OCI-LY7 (cell line): ENCODE measurements around the gene TGM4. TPM values are rescaled to one million over a fixed set of nuclear protein-coding genes. Genes with fewer than 3 reads are reported as not detected.

Experiments used
- BruUV-seq: library from RNA; stranded (reverse); fragments of 400-500 nt; replicated peaks from 2 replicates; lab custom pipeline; 2021; lab: Mats Ljungman, UMichigan
- CTCF ChIA-PET: fragments of 300-600 bp; sonication (Branson Sonifier 250); formaldehyde crosslinking; loops from one replicate; lab custom pipeline; 2022; ENCODE audit warnings: antibody characterized with exemption; ENCODE audit not compliant: unreplicated experiment; lab: Charles Lee
- POLR2A ChIA-PET: fragments of 300-600 bp; sonication (Branson Sonifier 250); formaldehyde crosslinking; loops from one replicate; lab custom pipeline; 2022; ENCODE audit warnings: antibody characterized with exemption; lab: Charles Lee
- DNase-seq: peaks from one replicate; pipeline ENCODE4 v3.0.0-alpha.2; 2015; ENCODE audit warnings: low spot score
- H2AFZ ChIP-seq: fragments of 200-600 bp; sonication (generic), shearing (Covaris generic); 2 replicates; pipeline ENCODE4 v1.6.1; 2014; ENCODE audit warnings: mild to moderate bottlenecking, antibody characterized with exemption, low read length, moderate library complexity
- H3K27ac ChIP-seq: fragments of 200-600 bp; sonication (generic); 2 replicates; pipeline ENCODE4 v1.5.1; 2014; ENCODE audit warnings: mixed run types, low read depth, mild to moderate bottlenecking, moderate library complexity, low read length, inconsistent platforms; ENCODE audit not compliant: poor library complexity, severe bottlenecking
- H3K36me3 ChIP-seq: fragments of 200-600 bp; sonication (generic); 2 replicates; pipeline ENCODE4 v1.6.1; 2014; ENCODE audit warnings: mild to moderate bottlenecking, antibody characterized with exemption, low read length, moderate library complexity, mixed read lengths; ENCODE audit not compliant: insufficient read depth
- H3K4me1 ChIP-seq: fragments of 200-600 bp; sonication (generic); 2 replicates; pipeline ENCODE4 v1.5.1; 2014; ENCODE audit warnings: mild to moderate bottlenecking, low read length; ENCODE audit not compliant: insufficient read depth, poor library complexity, severe bottlenecking
- H3K4me2 ChIP-seq: fragments of 200-600 bp; sonication (generic); 2 replicates; pipeline ENCODE4 v1.6.1; 2014; ENCODE audit warnings: mild to moderate bottlenecking, low read length
- H3K4me3 ChIP-seq: fragments of 200-600 bp; sonication (generic); 2 replicates; pipeline ENCODE4 v1.5.1; 2014; ENCODE audit warnings: mild to moderate bottlenecking, low read depth, low read length; ENCODE audit not compliant: poor library complexity, severe bottlenecking
- H3K79me2 ChIP-seq: fragments of 200-600 bp; sonication (generic); 2 replicates; pipeline ENCODE4 v1.6.1; 2016; ENCODE audit warnings: low read depth, mild to moderate bottlenecking, low read length, moderate library complexity, mixed read lengths; ENCODE audit not compliant: insufficient read depth
- H3K9me2 ChIP-seq: fragments of 200-600 bp; sonication (generic); 2 replicates; pipeline ENCODE4 v1.6.1; 2016; ENCODE audit warnings: mild to moderate bottlenecking, low read length, mixed read lengths; ENCODE audit not compliant: insufficient read depth
- H3K9me3 ChIP-seq: fragments of 200-600 bp; sonication (generic); 2 replicates; pipeline ENCODE4 v1.6.1; 2014; ENCODE audit warnings: mild to moderate bottlenecking, mixed run types, low read length, mixed read lengths
- H4K20me1 ChIP-seq: fragments of 200-600 bp; sonication (generic); 2 replicates; pipeline ENCODE4 v1.6.1; 2014; ENCODE audit warnings: mild to moderate bottlenecking, antibody characterized with exemption, low read length, moderate library complexity, mixed read lengths; ENCODE audit not compliant: insufficient read depth
- EZH2phosphoT487 ChIP-seq: fragments of 200-600 bp; sonication (generic); IDR thresholded peaks from 2 replicates; pipeline ENCODE4 v1.6.1; 2018; ENCODE audit warnings: low read depth, borderline replicate concordance, mild to moderate bottlenecking, mixed run types, antibody characterized with exemption, low read length, moderate library complexity, mixed read lengths
- intact Hi-C: fragments of 100-400 bp; cut with micrococcal nuclease; formaldehyde crosslinking; loops from one replicate; pipeline ENCODE4 v1.10.0; 2022; ENCODE audit not compliant: unreplicated experiment
- total RNA-seq, 2 experiments: library from RNA; depleted of rRNA in 1 of 2; stranded (reverse); fragments of >200 nt in 1 of 2; shearing (Covaris generic) in 1 of 2; gene quantifications; 2 replicates each; pipeline ENCODE4 v1.2.3, GENCODE V29; 2014 to 2022
- TF ChIP-seq, protein P1 (sequence below): fragments of 200-600 bp; sonication (generic); conservative IDR thresholded peaks from 2 replicates; pipeline ENCODE4 v1.5.1; 2014; ENCODE audit warnings: mild to moderate bottlenecking, antibody characterized with exemption, low read length, moderate library complexity, mixed read lengths

Gene TGM4
- total RNA-seq, 2 experiments from 2014 or later = not detected

DNA sequence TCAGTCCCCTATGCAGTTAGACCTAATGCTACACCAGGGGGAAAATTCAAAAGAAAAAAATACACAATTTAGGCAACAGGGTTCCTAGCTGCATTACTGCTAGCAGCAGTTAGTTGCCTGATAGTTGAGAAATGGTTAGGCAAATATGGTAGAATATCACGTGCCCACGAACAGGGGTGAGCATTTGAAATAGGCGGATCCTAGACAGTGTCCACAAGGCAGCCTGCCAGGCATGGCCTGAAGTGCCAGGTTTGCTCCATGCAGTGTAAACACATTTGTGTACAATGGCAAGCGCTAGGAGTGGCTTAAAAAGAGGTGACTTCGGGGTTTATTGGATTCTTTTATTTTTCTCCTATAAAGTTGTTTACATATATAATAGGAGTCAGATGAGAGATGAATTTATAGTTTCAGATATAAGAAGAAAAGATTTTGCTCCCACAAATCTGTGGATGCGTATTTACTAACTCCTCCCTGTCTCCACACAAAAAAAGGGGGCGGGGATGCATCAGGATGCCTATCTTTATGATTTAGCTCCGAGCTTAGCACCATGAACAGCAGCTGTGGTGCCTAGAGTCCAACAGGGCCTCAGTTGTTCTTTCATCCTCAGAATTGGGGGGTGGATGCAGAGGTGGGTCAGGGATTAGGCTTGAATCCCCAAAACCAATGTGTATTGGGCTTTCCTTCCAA, 3.9 kb upstream of the TGM4 start:
- CTCF ChIA-PET = no interaction called here
- no TSS peak for BruUV-seq
- H3K4me1 ChIP-seq = no peaks in the 10 kb centered on the region

DNA sequence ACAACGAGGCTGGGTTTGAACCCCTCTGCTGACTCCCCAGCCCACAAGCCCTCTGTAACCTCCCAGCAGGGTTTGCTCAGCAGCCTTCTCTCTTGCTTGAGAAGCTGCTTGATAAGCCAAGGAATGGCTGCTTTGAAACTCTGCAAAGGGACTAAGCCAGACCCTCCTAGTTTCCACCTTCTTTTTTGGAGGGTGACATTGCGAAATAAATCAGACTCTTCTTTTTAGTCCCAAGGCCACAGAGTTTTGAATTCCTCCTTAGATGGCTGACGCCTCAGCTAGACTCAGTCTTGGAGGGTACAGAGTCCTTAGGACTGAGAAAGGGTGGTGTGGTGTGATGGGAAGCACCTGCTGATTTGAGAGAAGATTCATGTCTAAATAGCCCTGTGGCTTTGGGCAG, 1.2 kb downstream of the TGM4 start:
- Histone ChIP-seq H3K4me2 (no peak overlapping the region), H2AFZ (no peak overlapping the region), H3K4me3 (no peak overlapping the region), H3K27ac (no peak overlapping the region), H3K9me3 (no peaks in the 10 kb centered on the region), H3K4me1 (no peaks in the 10 kb centered on the region), H4K20me1 (no peaks in the 10 kb centered on the region), H3K36me3 (no peaks in the 10 kb centered on the region), H3K79me2 (no peaks in the 10 kb centered on the region), H3K9me2 (no peaks in the 10 kb centered on the region)
- intact Hi-C loops = no loop called here
- no peak for TF ChIP-seq EZH2phosphoT487
- TF ChIP-seq, protein P1, sequence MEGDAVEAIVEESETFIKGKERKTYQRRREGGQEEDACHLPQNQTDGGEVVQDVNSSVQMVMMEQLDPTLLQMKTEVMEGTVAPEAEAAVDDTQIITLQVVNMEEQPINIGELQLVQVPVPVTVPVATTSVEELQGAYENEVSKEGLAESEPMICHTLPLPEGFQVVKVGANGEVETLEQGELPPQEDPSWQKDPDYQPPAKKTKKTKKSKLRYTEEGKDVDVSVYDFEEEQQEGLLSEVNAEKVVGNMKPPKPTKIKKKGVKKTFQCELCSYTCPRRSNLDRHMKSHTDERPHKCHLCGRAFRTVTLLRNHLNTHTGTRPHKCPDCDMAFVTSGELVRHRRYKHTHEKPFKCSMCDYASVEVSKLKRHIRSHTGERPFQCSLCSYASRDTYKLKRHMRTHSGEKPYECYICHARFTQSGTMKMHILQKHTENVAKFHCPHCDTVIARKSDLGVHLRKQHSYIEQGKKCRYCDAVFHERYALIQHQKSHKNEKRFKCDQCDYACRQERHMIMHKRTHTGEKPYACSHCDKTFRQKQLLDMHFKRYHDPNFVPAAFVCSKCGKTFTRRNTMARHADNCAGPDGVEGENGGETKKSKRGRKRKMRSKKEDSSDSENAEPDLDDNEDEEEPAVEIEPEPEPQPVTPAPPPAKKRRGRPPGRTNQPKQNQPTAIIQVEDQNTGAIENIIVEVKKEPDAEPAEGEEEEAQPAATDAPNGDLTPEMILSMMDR = no peak
- POLR2A ChIA-PET = interaction anchor here (1.0 kb wide), 1 partner anchor 11 kb away, joined by 3 read pairs; no protein-coding TSS in a partner anchor
- CTCF ChIA-PET = no interaction called here
- DNase-seq = no peak
- no TSS peak for BruUV-seq

More for the DNA sequence above, 3.9 kb upstream of the TGM4 start:
- Histone ChIP-seq H3K4me2 (no peak overlapping the region), H2AFZ (no peak overlapping the region), H3K9me2 (no peaks in the 10 kb centered on the region), H3K79me2 (no peaks in the 10 kb centered on the region), H4K20me1 (no peaks in the 10 kb centered on the region), H3K9me3 (no peaks in the 10 kb centered on the region), H3K27ac (no peak overlapping the region), H3K4me3 (no peak overlapping the region), H3K36me3 (peaks cover 2% of the 10 kb centered on the region; the same call in 1 of the 2 replicates)
- no peak for DNase-seq
- TF ChIP-seq EZH2phosphoT487 = no peak
- TF ChIP-seq, protein P1 = no peak
- POLR2A ChIA-PET = no interaction called here
- intact Hi-C loops = no loop called here

DNA sequence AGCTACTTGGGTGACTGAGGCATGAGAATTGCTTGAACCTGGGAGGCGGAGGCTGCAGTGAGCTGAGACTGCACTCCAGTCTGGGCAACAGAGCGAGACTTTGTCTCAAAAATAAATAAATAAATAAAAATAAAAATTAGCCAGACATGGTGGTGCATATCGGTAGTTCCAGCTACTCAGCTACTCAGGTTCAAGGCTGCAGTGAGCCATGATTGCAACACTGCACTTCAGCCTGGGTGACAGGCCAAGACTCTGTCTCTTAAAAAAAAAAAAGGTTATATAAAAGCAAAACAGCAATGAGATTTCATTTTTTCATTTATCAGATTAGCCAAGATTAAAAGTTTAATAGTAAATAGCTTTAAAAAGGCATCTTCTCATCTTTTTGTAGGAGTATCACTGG, 2.9 kb downstream of the TGM4 start:
- no TSS peak for BruUV-seq
- POLR2A ChIA-PET = interaction anchor here (1.0 kb wide), 1 partner anchor 72 kb away, joined by 4 read pairs; no protein-coding TSS in a partner anchor
- Histone ChIP-seq H3K27ac (no peak overlapping the region), H3K4me1 (no peaks in the 10 kb centered on the region), H3K4me2 (no peak overlapping the region), H3K9me2 (no peaks in the 10 kb centered on the region), H3K4me3 (no peak overlapping the region), H3K36me3 (no peaks in the 10 kb centered on the region), H4K20me1 (no peaks in the 10 kb centered on the region), H3K9me3 (no peaks in the 10 kb centered on the region), H2AFZ (no peak overlapping the region), H3K79me2 (no peaks in the 10 kb centered on the region)
- no peak for DNase-seq
- CTCF ChIA-PET = no interaction called here
- TF ChIP-seq, protein P1 = no peak
- no peak for TF ChIP-seq EZH2phosphoT487
- intact Hi-C loops = no loop called here
